Right ventricle myocardium inferior (tissue), 1 donor: ENCODE results near the gene CDK5. TPM values are rescaled to one million over a fixed set of nuclear protein-coding genes. Genes with fewer than 3 reads are reported as not detected.
"Not testable (repeated sequence)": the region's sequence is repeated elsewhere in the genome, so short reads cannot be mapped to it uniquely, and the experiment has no call there.

Experiments
- ATAC-seq: fragments of 200-7000 bp; cut with Tn5 transposase; one replicate; pipeline ENCODE4 v1.9.1; 2020; ENCODE audit warnings: mild to moderate bottlenecking, moderate library complexity
- DNase-seq: peaks from one replicate; pipeline ENCODE4 v3.0.0; 2021; ENCODE audit errors: missing footprints
- intact Hi-C: fragments of 100-400 bp; cut with DNase I; formaldehyde crosslinking; loops from one replicate; pipeline ENCODE4 v1.11.0; 2022
- total RNA-seq: library from RNA; stranded (reverse); fragmentation: NEBNext Ultra II Directional; extraction: Animal tissue kit (Norgen Biotek cat#: 25700); gene quantifications from one replicate; pipeline ENCODE4 v1.2.1, GENCODE V29; 2021
- donor health status: DM: no; HTN: yes; CAD: no; lungs with severe emphysema.

The CDK5 gene
- total RNA-seq, 1 donor from 2014 or later: 6.7 TPM

- intact Hi-C loops: no loop called here
- DNase-seq (peak; percentile 66), ATAC-seq (no peak)
These were observed 12.4 kb downstream of the CDK5 start for GRCh38 chr7:151045262-151045661.

GRCh38 chr7:151043959-151044358 lies 13.7 kb downstream of the CDK5 start:
- intact Hi-C loops: no loop called here
- DNase-seq: peak; percentile 70
- no peak for ATAC-seq

- peak; percentile 57 for DNase-seq
- intact Hi-C loops, ATAC-seq: not testable (repeated sequence)
These were observed 14.2 kb downstream of the CDK5 start for GRCh38 chr7:151043449-151043848.

GRCh38 chr7:151040616-151041375 lies 16.9 kb downstream of the CDK5 start:
- intact Hi-C loops: no loop called here
- DNase-seq (no peak), ATAC-seq (no peak)

GRCh38 chr7:151039850-151040548 lies 17.7 kb downstream of the CDK5 start:
- intact Hi-C loops: no loop called here
- peak; percentile 27 for DNase-seq
- ATAC-seq: no peak

GRCh38 chr7:151038951-151039849 lies 18.5 kb downstream of the CDK5 start:
- DNase-seq: peak; percentile 74

GRCh38 chr7:151035902-151036301 lies 21.8 kb downstream of the CDK5 start:
- ATAC-seq: no peak
- DNase-seq: peak; percentile 53
- intact Hi-C loops: no loop called here

More at GRCh38 chr7:151038951-151039849, 18.5 kb downstream of the CDK5 start:
- intact Hi-C loops: no loop called here
- ATAC-seq: no peak

- peak; percentile 57 for DNase-seq
- ATAC-seq: peak; percentile 77
- intact Hi-C loops: no loop called here
These were observed 22.5 kb downstream of the CDK5 start for GRCh38 chr7:151035026-151035717.

GRCh38 chr7:151034312-151035025 lies 23.2 kb downstream of the CDK5 start:
- ATAC-seq: no peak
- DNase-seq: peak; percentile 50
- intact Hi-C loops: no loop called here

- DNase-seq: peak; percentile 55
- ATAC-seq: no peak
- intact Hi-C loops: no loop called here
These were observed 23.8 kb downstream of the CDK5 start for GRCh38 chr7:151033864-151034249.

- intact Hi-C loops: no loop called here
- ATAC-seq (no peak), DNase-seq (peak; percentile 37)
These were observed 24.5 kb downstream of the CDK5 start for GRCh38 chr7:151032936-151033863.

- no peak for ATAC-seq
- intact Hi-C loops: no loop called here
These were observed 26.7 kb downstream of the CDK5 start for GRCh38 chr7:151031011-151031410.

GRCh38 chr7:151028948-151029501 lies 28.7 kb downstream of the CDK5 start:
- DNase-seq (no peak), ATAC-seq (no peak)
- intact Hi-C loops: loop anchor here (1.0 to 2.0 kb wide), 2 partner anchors 30 to 82 kb away; partner anchors contain the start of gene SLC4A2

More at GRCh38 chr7:151031011-151031410, 26.7 kb downstream of the CDK5 start:
- no peak for DNase-seq

GRCh38 chr7:151028131-151028947 lies 29.4 kb downstream of the CDK5 start, which contains the start of gene ABCB8:
ABCB8 (plus strand) TSS chr7:151028450; CDS start chr7:151028516, 66 bp downstream.
- ATAC-seq (peak; percentile 97), DNase-seq (peak; percentile 96)
- intact Hi-C loops: loop anchor here (1.0 to 2.0 kb wide), 2 partner anchors 31 to 82 kb away; partner anchors contain the start of gene SLC4A2

- intact Hi-C loops: loop anchor here (1.0 to 2.0 kb wide), 2 partner anchors 32 to 83 kb away; partner anchors contain the start of gene SLC4A2
- not testable (repeated sequence) for ATAC-seq, DNase-seq
These were observed 30.0 kb downstream of the CDK5 start for GRCh38 chr7:151027728-151028130.
